Erythroblast (primary cell): ENCODE results near the gene CARS1.

Experiments used
- GATA1 ChIP-seq: IDR thresholded peaks from 2 replicates; pipeline ENCODE4 v1.6.1; 2011; ENCODE audit warnings: low read depth, mild to moderate bottlenecking, control low read depth, low read length, moderate library complexity
- POLR2A ChIP-seq: IDR thresholded peaks from 2 replicates; pipeline ENCODE4 v1.6.1; 2011; ENCODE audit warnings: mild to moderate bottlenecking, low read length

GRCh38 chr11:3069425-3069824, 12.2 kb upstream of the CARS1 start:
- no peak for TF ChIP-seq POLR2A
- no peak for TF ChIP-seq GATA1
